H1 (cell line): ENCODE measurements around the gene PTPA. TPM values are rescaled to one million over a fixed set of nuclear protein-coding genes. Genes with fewer than 3 reads are reported as not detected.

ENCODE experiments used
- RNF2 ChIP-seq: fragments of 200-900, 300-1000 bp; sonication (generic); IDR thresholded peaks from 2 replicates; pipeline ENCODE4 v1.7.1; 2016; ENCODE audit warnings: borderline replicate concordance, low read depth, mild to moderate bottlenecking, antibody characterized with exemption, low read length; ENCODE audit not compliant: poor library complexity, severe bottlenecking; ENCODE audit errors: missing control alignments
- USF2 ChIP-seq: IDR thresholded peaks from 2 replicates; pipeline ENCODE4 v1.6.1; 2011; ENCODE audit warnings: low read length, improper control_type of control experiment
- polyA plus RNA-seq, 7 experiments: library from polyadenylated mRNA; depleted of rRNA in 3 of 7; stranded (reverse) in 5 of 7; unstranded in 2 of 7; fragments of >200 nt in 5 of 7; fragments of 200-250 nt in 2 of 7; gene quantifications; 1 replicate in 5 of 7; 2 replicates in 1 of 7; 4 replicates in 1 of 7; pipeline versions ENCODE4 v1.2.1 to v1.2.3, GENCODE V29; 2011 to 2013; ENCODE audit warnings: missing spikeins in 2 of 7, mixed read lengths in 2 of 7
- total RNA-seq: library from RNA; stranded (reverse); fragmentation: NEBNext Ultra II Directional; extraction: Animal tissue kit (Norgen Biotek cat#: 25700); gene quantifications from 2 replicates; pipeline ENCODE4 v1.2.1, GENCODE V29; 2021

Gene PTPA
- total and polyA plus RNA-seq, 2 of the 8 experiments (the other 6 are each of a cell fraction or from before 2014, with no cell fraction given): 114 to 145 TPM

GRCh38 chr9:129104051-129104450, 7.2 kb upstream of the PTPA start (continued):
- TF ChIP-seq USF2 (no peak), RNF2 (no peak)
